ENCODE data around the gene LSR.

LSR gene

DNA sequence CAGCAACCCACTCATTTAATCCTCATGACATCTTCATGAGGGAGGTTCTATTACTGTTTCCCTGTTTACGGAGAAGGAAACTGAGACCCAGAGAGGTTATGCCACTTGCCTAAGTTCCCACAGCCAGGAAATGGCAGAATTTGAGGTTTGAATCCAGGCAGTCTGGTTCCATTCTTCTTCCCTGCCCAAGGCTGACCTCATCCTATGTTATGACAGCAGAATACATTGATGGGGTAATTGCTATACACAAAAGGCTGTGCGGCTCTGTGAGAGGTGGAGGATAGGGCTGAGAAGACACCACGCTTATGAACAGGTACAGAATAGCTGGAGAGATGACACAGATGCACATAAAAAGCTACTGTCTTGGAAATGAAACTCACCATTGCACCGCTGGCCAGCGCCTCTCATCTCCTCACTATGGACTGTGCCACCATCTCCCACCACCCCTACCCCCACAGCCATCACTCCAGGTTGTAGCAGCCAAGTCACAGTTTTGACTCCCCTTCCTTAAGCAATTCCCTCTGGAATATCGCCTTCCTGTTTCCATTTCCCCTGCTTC lies 54.6 kb downstream of the LSR start:
- no peak for TF ChIP-seq CTCF (IDR thresholded peaks at IDR 0.05; ENCODE audit: insufficient read depth, low read length)
- TF ChIP-seq POLR2AphosphoS5 (IDR thresholded peaks at IDR 0.05; ENCODE audit: low read depth) = no peak
- no peak for TF ChIP-seq SPI1 (IDR thresholded peaks at IDR 0.05; ENCODE audit: borderline replicate concordance, low read depth)
- no peak for TF ChIP-seq REST (IDR thresholded peaks at IDR 0.05; ENCODE audit: insufficient replicate concordance, low read depth)
- no peak for TF ChIP-seq GABPA (IDR thresholded peaks at IDR 0.05; ENCODE audit: low read depth)
- no peak overlapping the region for H3K4me3 ChIP-seq (replicated peaks; ENCODE audit: insufficient read depth, low read length)
- H3K27me3 ChIP-seq (ENCODE audit: insufficient read depth, poor library complexity, severe bottlenecking) = no peaks in the 10 kb centered on the region
- no peak overlapping the region for H3K27ac ChIP-seq (replicated peaks)
- DNase-seq (ENCODE audit: low read depth in 1 of 2, low spot score in 1 of 2) = no peak

DNA sequence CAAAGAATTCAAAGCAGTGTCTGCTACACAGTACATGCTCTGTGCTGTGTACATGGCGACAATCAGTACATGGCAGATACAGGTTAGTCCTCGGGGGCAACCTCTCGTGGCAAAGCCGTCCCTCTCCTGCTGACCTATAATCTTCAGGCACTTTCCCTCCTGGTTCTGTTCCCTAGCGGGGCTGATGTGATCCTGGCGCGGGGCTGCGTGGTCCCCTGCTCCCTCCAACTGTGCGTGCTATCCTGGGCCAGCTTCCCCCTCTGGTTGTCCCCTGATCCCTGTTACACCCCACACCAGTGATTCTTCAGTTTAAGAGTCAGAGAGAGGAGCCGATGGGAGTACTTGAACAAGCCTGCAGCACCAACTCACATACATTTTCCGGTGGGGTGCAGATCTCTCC lies 55.2 kb downstream of the LSR start:
- Histone ChIP-seq H3K4me3 (replicated peaks; ENCODE audit: insufficient read depth, low read length) (no peak overlapping the region), H3K27me3 (ENCODE audit: insufficient read depth, poor library complexity, severe bottlenecking) (no peaks in the 10 kb centered on the region), H3K27ac (replicated peaks) (no peak overlapping the region)
- TF ChIP-seq GABPA (IDR thresholded peaks at IDR 0.05; ENCODE audit: low read depth) (no peak), POLR2AphosphoS5 (IDR thresholded peaks at IDR 0.05; ENCODE audit: low read depth) (no peak), CTCF (IDR thresholded peaks at IDR 0.05; ENCODE audit: insufficient read depth, low read length) (no peak), REST (IDR thresholded peaks at IDR 0.05; ENCODE audit: insufficient replicate concordance, low read depth) (no peak), SPI1 (IDR thresholded peaks at IDR 0.05; ENCODE audit: borderline replicate concordance, low read depth) (no peak)
- DNase-seq (ENCODE audit: low read depth in 1 of 2, low spot score in 1 of 2) = no peak

- Histone ChIP-seq H3K27ac (replicated peaks) (no peak overlapping the region), H3K27me3 (ENCODE audit: insufficient read depth, poor library complexity, severe bottlenecking) (no peaks in the 10 kb centered on the region), H3K4me3 (replicated peaks; ENCODE audit: insufficient read depth, low read length) (no peak overlapping the region)
- no peak for DNase-seq (ENCODE audit: low read depth in 1 of 2, low spot score in 1 of 2)
- TF ChIP-seq SPI1 (IDR thresholded peaks at IDR 0.05; ENCODE audit: borderline replicate concordance, low read depth) (no peak), CTCF (IDR thresholded peaks at IDR 0.05; ENCODE audit: insufficient read depth, low read length) (no peak), REST (IDR thresholded peaks at IDR 0.05; ENCODE audit: insufficient replicate concordance, low read depth) (no peak)
These were observed 56.4 kb downstream of the LSR start for GRCh38 chr19:35305181-35305580.

Measured in HL-60 (cell line).